Esophagus squamous epithelium (tissue), 5 donors: ENCODE data around the gene LILRB2. TPM values are rescaled to one million over a fixed set of nuclear protein-coding genes. Genes with fewer than 3 reads are reported as not detected.
A peak's percentile ranks its signal among the peaks of the same experiment; 100 is the strongest.
"Not testable (repeated sequence)": the region's sequence is repeated elsewhere in the genome, so short reads cannot be mapped to it uniquely, and the experiment has no call there.

Experiments used
- DNase-seq: peaks from one replicate; lab custom pipeline; 2025; lab: John Stamatoyannopoulos, UW
- H3K27ac ChIP-seq, 4 donors: fragments of 200-600 bp; sonication (generic); one replicate each; pipeline ENCODE4 v1.5.1; 2016 to 2019; ENCODE audit warnings: mild to moderate bottlenecking in 1 of 4
- H3K27me3 ChIP-seq, 4 donors: fragments of 200-600 bp; sonication (generic); 1 replicate in 3 of 4; 2 replicates in 1 of 4; pipeline versions ENCODE4 v1.5.1 to v1.6.0; 2017 to 2021; ENCODE audit warnings: antibody characterized with exemption in 1 of 4
- H3K36me3 ChIP-seq, 3 donors: fragments of 200-600 bp; sonication (generic); one replicate each; pipeline ENCODE4 v1.5.1; 2016 to 2019
- H3K4me1 ChIP-seq, 3 donors: fragments of 200-600 bp; sonication (generic); one replicate each; pipeline ENCODE4 v1.5.1; 2017 to 2019
- H3K4me3 ChIP-seq, 4 donors: fragments of 200-600 bp; sonication (generic); 1 replicate in 3 of 4; 2 replicates in 1 of 4; pipeline ENCODE4 v1.5.1; 2016 to 2019; ENCODE audit warnings: mild to moderate bottlenecking in 2 of 4, moderate library complexity in 1 of 4
- H3K9me3 ChIP-seq, 3 donors: fragments of 200-600 bp; sonication (generic); one replicate each; pipeline ENCODE4 v1.5.1; 2016 to 2019
- POLR2A ChIP-seq, 4 donors: fragments of 450-650 bp; IDR thresholded peaks; one replicate each; pipeline ENCODE4 v1.6.1; 2017; ENCODE audit warnings: antibody characterized with exemption in 4 of 4, mild to moderate bottlenecking in 4 of 4, moderate library complexity in 3 of 4
- WGBS, 2 donors: methylation state at CpG; one replicate each; pipeline ENCODE4 v1.1.5; 2018; 5-methylcytosine and 5-hydroxymethylcytosine counted together
- intact Hi-C: fragments of 100-400 bp; cut with DNase I; formaldehyde crosslinking; loops from one replicate; pipeline ENCODE4 v1.15.0; 2022
- total RNA-seq, 4 donors: library from RNA; depleted of rRNA; stranded (reverse); fragments of >200 nt; gene quantifications; one replicate each; pipeline ENCODE4 v1.1.0, GENCODE V29; 2016
- TF ChIP-seq, protein P1 (sequence below), 6 experiments: fragments of 450-650 bp in 4 of 6; fragments of 200-600 bp in 2 of 6; sonication (generic) in 2 of 6; IDR thresholded peaks; one replicate each; pipeline ENCODE4 v1.5.1; 2016 to 2019; ENCODE audit warnings: antibody characterized with exemption in 6 of 6, mild to moderate bottlenecking in 4 of 6, moderate library complexity in 4 of 6
- donor health status: DM: yes; HTN: yes; CAD: no.

LILRB2 gene
- total RNA-seq, 4 donors from 2014 or later: 0.40 to 1.9 (median 1.0) TPM; not detected in 1

DNA sequence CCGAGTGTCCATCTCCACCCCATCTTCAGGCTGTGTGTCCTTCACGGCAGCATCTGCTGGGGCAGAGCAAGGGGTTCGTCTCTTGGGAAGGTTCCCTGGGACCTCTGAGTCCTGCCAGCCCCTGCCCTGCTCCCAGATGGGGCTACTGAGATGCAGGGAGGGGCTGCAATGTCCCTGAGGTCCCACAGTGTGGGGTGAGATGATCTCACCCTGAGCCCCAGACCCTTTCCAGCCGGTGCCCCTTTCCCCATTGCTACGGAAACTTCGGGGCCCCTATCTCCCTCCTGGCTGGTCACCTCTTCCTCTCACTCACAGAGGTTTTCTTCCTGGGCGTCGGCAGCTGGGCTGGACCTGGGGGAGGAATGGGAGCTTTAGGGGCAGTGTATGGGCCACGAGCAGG is 5.0 kb downstream of the LILRB2 start:
- Histone ChIP-seq H3K27me3 (peaks cover 0 to 51% (median 0%) of the 10 kb centered on the region in 4 donors), H3K9me3 (no peaks in the 10 kb centered on the region), H3K27ac (no peak overlapping the region), H3K4me1 (no peaks in the 10 kb centered on the region), H3K36me3 (no peaks in the 10 kb centered on the region), H3K4me3 (no peak overlapping the region)
- DNase-seq: no peak
- TF ChIP-seq POLR2A (IDR thresholded peaks at IDR 0.05): no peak
- TF ChIP-seq, protein P1, sequence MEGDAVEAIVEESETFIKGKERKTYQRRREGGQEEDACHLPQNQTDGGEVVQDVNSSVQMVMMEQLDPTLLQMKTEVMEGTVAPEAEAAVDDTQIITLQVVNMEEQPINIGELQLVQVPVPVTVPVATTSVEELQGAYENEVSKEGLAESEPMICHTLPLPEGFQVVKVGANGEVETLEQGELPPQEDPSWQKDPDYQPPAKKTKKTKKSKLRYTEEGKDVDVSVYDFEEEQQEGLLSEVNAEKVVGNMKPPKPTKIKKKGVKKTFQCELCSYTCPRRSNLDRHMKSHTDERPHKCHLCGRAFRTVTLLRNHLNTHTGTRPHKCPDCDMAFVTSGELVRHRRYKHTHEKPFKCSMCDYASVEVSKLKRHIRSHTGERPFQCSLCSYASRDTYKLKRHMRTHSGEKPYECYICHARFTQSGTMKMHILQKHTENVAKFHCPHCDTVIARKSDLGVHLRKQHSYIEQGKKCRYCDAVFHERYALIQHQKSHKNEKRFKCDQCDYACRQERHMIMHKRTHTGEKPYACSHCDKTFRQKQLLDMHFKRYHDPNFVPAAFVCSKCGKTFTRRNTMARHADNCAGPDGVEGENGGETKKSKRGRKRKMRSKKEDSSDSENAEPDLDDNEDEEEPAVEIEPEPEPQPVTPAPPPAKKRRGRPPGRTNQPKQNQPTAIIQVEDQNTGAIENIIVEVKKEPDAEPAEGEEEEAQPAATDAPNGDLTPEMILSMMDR (IDR thresholded peaks at IDR 0.05): no peak
- WGBS, 2 donors: 44 to 65% methylated on average over 3 of the region's 9 CpGs
- intact Hi-C loops: no loop called here

DNA sequence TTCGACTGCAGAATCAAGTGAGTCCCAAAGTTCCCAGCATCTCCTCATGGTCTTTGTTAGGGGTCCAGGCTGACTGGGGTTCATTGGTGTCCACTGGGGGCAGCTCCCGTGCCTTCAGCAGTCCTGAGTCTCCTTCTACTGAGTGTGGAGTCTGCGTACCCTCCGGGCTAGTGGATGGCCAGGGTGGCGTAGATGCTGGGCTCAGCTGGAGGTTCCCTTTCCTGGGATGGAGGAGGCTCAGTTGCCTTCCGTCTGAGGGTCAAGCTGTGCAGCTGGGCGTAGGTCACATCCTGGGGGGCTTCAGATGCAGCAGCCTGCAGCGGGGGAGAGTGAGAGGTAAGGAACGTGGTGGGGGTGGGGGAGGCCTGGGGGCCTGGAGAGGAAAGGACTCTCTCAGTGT is 6.4 kb downstream of the LILRB2 start:
- H3K27me3 ChIP-seq: peaks cover 0 to 38% (median 0%) of the 10 kb centered on the region in 4 donors
- H3K9me3 ChIP-seq, H3K27ac ChIP-seq, H3K4me3 ChIP-seq, H3K36me3 ChIP-seq, H3K4me1 ChIP-seq, DNase-seq, intact Hi-C loops: not testable (repeated sequence)
- 48 to 56% methylated on average over 2 to 5 of the region's 9 CpGs for WGBS, 2 donors

DNA sequence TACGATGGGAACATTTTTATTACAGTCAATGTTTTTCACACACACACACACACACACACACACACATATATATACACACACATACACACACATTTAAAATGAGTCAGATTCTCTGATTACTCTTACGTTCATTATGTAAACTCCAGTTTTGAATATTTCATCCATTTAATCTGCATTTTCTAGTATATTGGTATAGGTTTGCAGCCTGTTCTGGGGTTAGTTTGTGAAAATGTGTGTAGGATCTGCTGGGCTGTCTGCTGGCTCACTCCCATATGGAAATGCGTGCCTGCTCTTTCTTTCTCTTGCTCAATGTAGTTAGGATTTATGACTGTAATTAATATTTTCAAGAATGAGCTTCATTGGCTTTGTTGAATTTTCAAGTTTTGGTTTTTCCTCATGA is 7.1 kb downstream of the LILRB2 start:
- WGBS, 2 donors: 49 to 51% methylated on average over 3 of the region's 3 CpGs
- Histone ChIP-seq H3K36me3 (no peaks in the 10 kb centered on the region), H3K4me3 (no peak overlapping the region), H3K27ac (no peak overlapping the region), H3K9me3 (no peaks in the 10 kb centered on the region), H3K27me3 (peaks cover 0 to 33% (median 0%) of the 10 kb centered on the region in 4 donors), H3K4me1 (no peaks in the 10 kb centered on the region)
- no peak for DNase-seq
- TF ChIP-seq, protein P1 (IDR thresholded peaks at IDR 0.05): no peak
- TF ChIP-seq POLR2A (IDR thresholded peaks at IDR 0.05): no peak
- intact Hi-C loops: no loop called here

GRCh38 chr19:54272181-54272580 is 8.7 kb downstream of the LILRB2 start:
- 40 to 53% methylated on average over 4 to 5 of the region's 5 CpGs for WGBS, 2 donors
- H3K4me1 ChIP-seq, intact Hi-C loops, H3K36me3 ChIP-seq, H3K4me3 ChIP-seq, H3K27ac ChIP-seq, H3K9me3 ChIP-seq, DNase-seq: not testable (repeated sequence)
- H3K27me3 ChIP-seq: peaks cover 0 to 32% (median 0%) of the 10 kb centered on the region in 4 donors

DNA sequence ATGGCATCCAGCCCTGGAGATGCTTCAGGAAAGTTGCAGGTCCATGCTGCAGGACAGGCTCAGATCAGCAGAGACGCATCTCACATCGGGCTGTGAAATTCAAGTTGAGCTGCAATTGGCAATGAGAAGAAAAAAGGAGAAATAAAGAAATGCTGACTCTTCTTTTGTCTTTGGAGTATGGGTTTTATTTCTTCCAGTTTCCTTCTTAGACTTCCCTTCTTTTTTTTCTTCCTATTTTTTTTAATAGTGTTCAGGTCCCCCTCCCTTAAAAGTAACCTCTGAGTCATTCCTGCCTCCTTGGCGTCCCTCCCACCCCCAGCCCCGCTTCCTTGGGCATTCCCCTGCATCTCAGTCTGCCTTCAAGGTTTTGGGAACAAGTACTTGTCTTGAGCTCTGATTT is 9.3 kb downstream of the LILRB2 start:
- H3K9me3 ChIP-seq, H3K4me3 ChIP-seq, H3K4me1 ChIP-seq, H3K36me3 ChIP-seq, DNase-seq, intact Hi-C loops: not testable (repeated sequence)
- WGBS, 2 donors: 42 to 58% methylated on average over 4 of the region's 4 CpGs
- Histone ChIP-seq H3K27me3 (peaks cover 0 to 32% (median 0%) of the 10 kb centered on the region in 4 donors), H3K27ac (peak overlapping the region in 1 of 4 donors; percentile 55)

DNA sequence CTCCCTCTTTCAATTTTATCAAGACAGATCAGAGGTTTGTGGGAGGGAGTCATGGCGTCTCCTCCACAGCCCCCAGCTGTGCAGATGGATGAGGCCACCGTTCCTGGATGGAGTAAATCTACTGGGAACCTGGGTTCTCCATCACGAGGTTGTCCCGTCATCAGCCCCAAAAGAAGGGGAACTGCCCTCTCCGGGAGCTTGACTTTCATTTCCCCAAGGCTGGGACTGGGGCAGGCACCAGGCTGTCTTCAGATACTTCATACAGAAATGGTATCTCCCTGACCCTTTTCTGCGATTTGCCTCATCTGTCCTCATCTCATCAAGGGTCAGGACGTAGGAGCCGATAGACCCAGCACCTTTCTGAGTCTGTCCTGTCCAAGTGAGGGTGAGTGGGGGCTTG is 9.8 kb downstream of the LILRB2 start:
- TF ChIP-seq, protein P1 (IDR thresholded peaks at IDR 0.05): no peak
- TF ChIP-seq POLR2A (IDR thresholded peaks at IDR 0.05): no peak
- no peak for DNase-seq
- Histone ChIP-seq H3K4me1 (no peaks in the 10 kb centered on the region), H3K36me3 (no peaks in the 10 kb centered on the region), H3K27me3 (peaks cover 0 to 31% (median 0%) of the 10 kb centered on the region in 4 donors), H3K27ac (peak overlapping the region in 1 of 4 donors; percentile 55), H3K9me3 (no peaks in the 10 kb centered on the region), H3K4me3 (no peak overlapping the region)
- intact Hi-C loops: no loop called here
- 55 to 74% methylated on average over 4 to 7 of the region's 8 CpGs for whole genome bisulfite sequencing, 2 donors

GRCh38 chr19:54268936-54269335 is 12.0 kb downstream of the LILRB2 start:
- no peak overlapping the region for H3K27ac ChIP-seq
- H3K9me3 ChIP-seq: no peaks in the 10 kb centered on the region
- TF ChIP-seq, protein P1 (IDR thresholded peaks at IDR 0.05): no peak
- no peak for TF ChIP-seq POLR2A (IDR thresholded peaks at IDR 0.05)
- no peaks in the 10 kb centered on the region for H3K36me3 ChIP-seq
- H3K4me1 ChIP-seq: no peaks in the 10 kb centered on the region
- DNase-seq: no peak
- 43 to 56% methylated on average over 2 of the region's 2 CpGs for WGBS, 2 donors
- no peak overlapping the region for H3K4me3 ChIP-seq
- H3K27me3 ChIP-seq: peaks cover 0 to 32% (median 0%) of the 10 kb centered on the region in 4 donors
- intact Hi-C loops: no loop called here
